B cell (primary cell): ENCODE data around the gene PDE4B.

Source experiments
- CTCF ChIP-seq: fragments of 200-600 bp; IDR thresholded peaks from one replicate; pipeline ENCODE4 v1.8.0; 2022; ENCODE audit warnings: antibody characterized with exemption, mild to moderate bottlenecking
- EZH2 ChIP-seq: IDR thresholded peaks from 2 replicates; pipeline ENCODE4 v1.6.1; 2012; ENCODE audit warnings: borderline replicate concordance, low read depth, mild to moderate bottlenecking, moderate library complexity, low read length; ENCODE audit not compliant: insufficient read depth, poor library complexity, severe bottlenecking

- TF ChIP-seq CTCF, result no peak
- no peak for TF ChIP-seq EZH2
These were observed 456.1 kb downstream of the PDE4B start for GRCh38 chr1:66248746-66249145.
